Measurements from ENCODE around the gene CD244. TPM values are rescaled to one million over a fixed set of nuclear protein-coding genes. Genes with fewer than 3 reads are reported as not detected.

CD244 gene
- total and polyA plus RNA-seq, 2 donors (not counting 3 experiments of a cell fraction or from before 2014, with no cell fraction given), result not detected

- FAIRE-seq (no peak), DNase-seq (ENCODE audit: low read depth, low spot score) (no peak)
- no peaks in the 10 kb centered on the region for H3K79me2 ChIP-seq (ENCODE audit: control insufficient read depth, insufficient read depth, low read length)
- no peak overlapping the region for H3K4me2 ChIP-seq (ENCODE audit: insufficient read depth, low read length)
- BruUV-seq (replicated peaks), result no TSS peak
- TF ChIP-seq JUN (IDR thresholded peaks at IDR 0.05; ENCODE audit: borderline replicate concordance, insufficient read depth, insufficient read length, low read depth), result no peak
- TF ChIP-seq GATA2 (IDR thresholded peaks at IDR 0.05; ENCODE audit: insufficient read depth, insufficient read length, low read depth, low read length), result no peak
- TF ChIP-seq MYC (IDR thresholded peaks at IDR 0.05; ENCODE audit: low read depth, low read length), result no peak
- TF ChIP-seq EZH2 (IDR thresholded peaks at IDR 0.05; ENCODE audit: borderline replicate concordance, low read depth, low read length, severe bottlenecking), result no peak
- no peak for TF ChIP-seq POLR2AphosphoS5 (IDR thresholded peaks at IDR 0.05; ENCODE audit: insufficient read depth, low read depth, low read length)
- TF ChIP-seq MAX (IDR thresholded peaks at IDR 0.05; ENCODE audit: insufficient read depth, insufficient read length), result no peak
- TF ChIP-seq POLR2A (IDR thresholded peaks at IDR 0.05; ENCODE audit: low read depth, low read length), result no peak
- no peak for TF ChIP-seq FOS (IDR thresholded peaks at IDR 0.05; ENCODE audit: borderline replicate concordance, insufficient read depth, low read length)
- TF ChIP-seq CTCF (IDR thresholded peaks at IDR 0.05; ENCODE audit: extremely low read depth in 1 of 2, insufficient read depth in 1 of 2, low read depth in 1 of 2, low read length in 2 of 2), result no peak
- intact Hi-C loops (cut with micrococcal nuclease) (no loop called here), dilution Hi-C loops (cut with MboI; ENCODE audit: extremely low pct_ligation_motif_present, low sequenced_read_pairs) (no loop called here)
- no peaks in the 10 kb centered on the region for H3K9me3 ChIP-seq (replicated peaks; ENCODE audit: control insufficient read depth, insufficient read depth, low read length)
- CTCF ChIA-PET, result no interaction called here
- H3K27ac ChIP-seq (ENCODE audit: insufficient read depth, low read depth, low read length), result no peak overlapping the region
- H3K27me3 ChIP-seq (ENCODE audit: control insufficient read depth in 2 of 2, insufficient read depth in 2 of 2, low read length in 2 of 2), result peaks cover 0 to 4% of the 10 kb centered on the region in 2 experiments
- no peaks in the 10 kb centered on the region for H4K20me1 ChIP-seq (replicated peaks; ENCODE audit: control insufficient read depth, extremely low read depth, insufficient read depth, low read length)
- no peaks in the 10 kb centered on the region for H3K4me1 ChIP-seq (ENCODE audit: control insufficient read depth, extremely low read depth, insufficient read depth, low read length)
- H3K9me1 ChIP-seq (replicated peaks; ENCODE audit: control insufficient read depth, extremely low read depth, insufficient read depth, low read length), result no peaks in the 10 kb centered on the region
- no peak overlapping the region for H2AFZ ChIP-seq (ENCODE audit: low read depth, low read length)
- H3K9ac ChIP-seq (replicated peaks; ENCODE audit: extremely low read depth, insufficient read depth, low read length), result no peak overlapping the region
- POLR2A ChIA-PET, result no interaction called here
- no peak overlapping the region for H3K4me3 ChIP-seq (replicated peaks in 1 of 3; ENCODE audit: insufficient read depth in 1 of 3, low read depth in 1 of 3, low read length in 3 of 3)
- no peaks in the 10 kb centered on the region for H3K36me3 ChIP-seq (ENCODE audit: control insufficient read depth in 2 of 2, extremely low read depth in 1 of 2, insufficient read depth in 2 of 2, low read length in 2 of 2)
Observed at GRCh38 chr1:160814856-160815255, 47.8 kb downstream of the CD244 start.

All from endothelial cell of umbilical vein (primary cell).